CD14-positive monocyte (primary cell): ENCODE data around the gene CREB3L1. TPM values are rescaled to one million over a fixed set of nuclear protein-coding genes. Genes with fewer than 3 reads are reported as not detected.

Experiments used
- DNase-seq, 3 donors: peaks; one replicate each; pipeline ENCODE4 v3.0.0-alpha.2; 2011 to 2022
- H2AFZ ChIP-seq: 2 replicates; pipeline ENCODE4 v1.6.0; 2012; ENCODE audit warnings: mild to moderate bottlenecking, low read depth, low read length, inconsistent platforms; ENCODE audit not compliant: insufficient read depth, poor library complexity, severe bottlenecking
- H3K27ac ChIP-seq, 2 donors: 1 replicate in 1 of 2; 2 replicates in 1 of 2; pipeline ENCODE4 v1.5.1; 2012 to 2013; ENCODE audit warnings: low read length in 2 of 2, control low read depth in 1 of 2, inconsistent platforms in 1 of 2, low read depth in 1 of 2, mild to moderate bottlenecking in 1 of 2
- H3K27me3 ChIP-seq, 2 donors: one replicate each; pipeline versions ENCODE4 v1.6.0 to v1.6.1; 2011 to 2013; ENCODE audit warnings: low read length in 2 of 2; ENCODE audit not compliant: control insufficient read depth in 2 of 2, insufficient read depth in 2 of 2
- H3K36me3 ChIP-seq, 2 donors: replicated peaks in 1 of 2; 1 replicate in 1 of 2; 2 replicates in 1 of 2; pipeline versions ENCODE4 v1.5.1 to v1.6.1; 2012 to 2013; ENCODE audit warnings: low read length in 2 of 2, control low read depth in 1 of 2, inconsistent platforms in 1 of 2, mild to moderate bottlenecking in 1 of 2; ENCODE audit not compliant: insufficient read depth in 2 of 2, control insufficient read depth in 1 of 2
- H3K4me1 ChIP-seq, 2 donors: 1 replicate in 1 of 2; 2 replicates in 1 of 2; pipeline versions ENCODE4 v1.5.1 to v1.6.1; 2012 to 2013; ENCODE audit warnings: low read length in 2 of 2, control low read depth in 1 of 2, inconsistent platforms in 1 of 2, mild to moderate bottlenecking in 1 of 2, moderate library complexity in 1 of 2; ENCODE audit not compliant: insufficient read depth in 2 of 2, control insufficient read depth in 1 of 2
- H3K4me2 ChIP-seq: replicated peaks from 2 replicates; pipeline ENCODE3; 2012; ENCODE audit warnings: low read length, moderate library complexity, mild to moderate bottlenecking; ENCODE audit not compliant: poor library complexity, severe bottlenecking; ENCODE audit errors: extremely low read depth
- H3K4me3 ChIP-seq, 3 experiments: fragments of 200-600 bp in 1 of 3; sonication (generic) in 1 of 3; replicated peaks in 1 of 3; 1 replicate in 2 of 3; 2 replicates in 1 of 3; pipeline ENCODE4 v1.5.1; 2011 to 2013; ENCODE audit warnings: low read length in 3 of 3, mild to moderate bottlenecking in 3 of 3, control low read depth in 2 of 3, low read depth in 2 of 3, inconsistent platforms in 1 of 3, moderate library complexity in 1 of 3
- H3K79me2 ChIP-seq: 2 replicates; pipeline ENCODE4 v1.6.0; 2012; ENCODE audit warnings: mild to moderate bottlenecking, control low read depth, inconsistent platforms, low read length, moderate library complexity; ENCODE audit not compliant: insufficient read depth
- H3K9ac ChIP-seq: 2 replicates; pipeline ENCODE4 v1.6.0; 2017; ENCODE audit warnings: low read length, mild to moderate bottlenecking; ENCODE audit not compliant: insufficient read depth, poor library complexity, severe bottlenecking
- H3K9me3 ChIP-seq, 2 donors: replicated peaks in 1 of 2; 1 replicate in 1 of 2; 2 replicates in 1 of 2; pipeline versions ENCODE4 v1.5.1 to v1.6.1; 2012 to 2013; ENCODE audit warnings: low read length in 2 of 2, control low read depth in 1 of 2; ENCODE audit not compliant: control insufficient read depth in 1 of 2, insufficient read depth in 1 of 2
- H4K20me1 ChIP-seq: 2 replicates; pipeline ENCODE4 v1.6.0; 2012; ENCODE audit warnings: mild to moderate bottlenecking, low read length, control low read depth, moderate library complexity; ENCODE audit not compliant: insufficient read depth
- H3K27ac Mint-ChIP-seq, 7 donors: one replicate each; pipeline ENCODE4 v1.8.0; 2020; ENCODE audit warnings: mild to moderate bottlenecking in 7 of 7, mixed read lengths in 7 of 7, moderate library complexity in 6 of 7, inconsistent platforms in 2 of 7
- H3K27me3 Mint-ChIP-seq, 3 donors: one replicate each; pipeline ENCODE4 v1.8.0; 2021 to 2022; ENCODE audit warnings: low read depth in 3 of 3, mild to moderate bottlenecking in 3 of 3, mixed read lengths in 3 of 3, moderate library complexity in 3 of 3, inconsistent platforms in 1 of 3
- H3K36me3 Mint-ChIP-seq, 2 donors: one replicate each; pipeline ENCODE4 v1.8.0; 2020; ENCODE audit warnings: mixed read lengths in 2 of 2, inconsistent platforms in 1 of 2, mild to moderate bottlenecking in 1 of 2
- H3K4me1 Mint-ChIP-seq: one replicate; pipeline ENCODE4 v1.8.0; 2020; ENCODE audit warnings: mild to moderate bottlenecking, mixed read lengths
- H3K4me3 Mint-ChIP-seq, 2 donors: one replicate each; pipeline ENCODE4 v1.8.0; 2020; ENCODE audit warnings: mild to moderate bottlenecking in 2 of 2, mixed read lengths in 2 of 2, moderate library complexity in 1 of 2
- H3K9me3 Mint-ChIP-seq, 7 donors: one replicate each; pipeline ENCODE4 v1.8.0; 2020 to 2022; ENCODE audit warnings: mixed read lengths in 7 of 7, mild to moderate bottlenecking in 6 of 7, moderate library complexity in 6 of 7, inconsistent platforms in 2 of 7
- CTCF ChIP-seq: fragments of 200-600 bp; IDR thresholded peaks from one replicate; pipeline ENCODE4 v1.8.0; 2022; ENCODE audit warnings: antibody characterized with exemption, mild to moderate bottlenecking
- WGBS: methylation state at CpG from one replicate; pipeline ENCODE4 v1.1.5; 2013; ENCODE audit warnings: missing lambda C conversion rate; ENCODE audit not compliant: insufficient coverage; 5-methylcytosine and 5-hydroxymethylcytosine counted together
- intact Hi-C, 2 donors: fragments of 100-400 bp; cut with micrococcal nuclease; formaldehyde crosslinking; loops; one replicate each; pipeline versions ENCODE4 v1.15.0 to v1.15.1; 2023
- polyA plus RNA-seq, 3 donors: library from polyadenylated mRNA; depleted of rRNA in 1 of 3; unstranded in 2 of 3; stranded (reverse) in 1 of 3; fragments of 300-500 nt in 2 of 3; fragments of >200 nt in 1 of 3; fragmentation: Illumina TruSeq in 2 of 3; gene quantifications; 1 replicate in 2 of 3; 2 replicates in 1 of 3; pipeline ENCODE4 v1.2.3, GENCODE V29; 2012 to 2021

Gene CREB3L1
- polyA plus RNA-seq, 3 donors = not detected

- Mint-ChIP-seq H3K27ac (peak overlapping the region; percentile 78 to 98 (median 95)), H3K4me1 (peaks cover 53% of the 10 kb centered on the region), H3K27me3 (peaks cover 1 to 5% (median 3%) of the 10 kb centered on the region in 3 donors), H3K9me3 (no peaks in the 10 kb centered on the region), H3K4me3 (no peak overlapping the region), H3K36me3 (peaks cover 33 to 63% of the 10 kb centered on the region in 2 donors)
- H3K4me1 ChIP-seq = peaks cover 45 to 65% of the 10 kb centered on the region in 2 donors
- no peak for DNase-seq
- peaks cover 48 to 60% of the 10 kb centered on the region in 2 donors for H3K36me3 ChIP-seq
- no peak for TF ChIP-seq CTCF
- no peaks in the 10 kb centered on the region for H3K27me3 ChIP-seq
- H3K79me2 ChIP-seq = peaks cover 98% of the 10 kb centered on the region
- WGBS = 95% methylated on average over 2 of the region's 3 CpGs
- H2AFZ ChIP-seq = no peak overlapping the region
- no peak overlapping the region for H3K4me3 ChIP-seq
- H3K4me2 ChIP-seq = no peak overlapping the region
- H3K9ac ChIP-seq = no peak overlapping the region
- H3K27ac ChIP-seq = peak overlapping the region in 1 of 2 donors; percentile 95
- no peaks in the 10 kb centered on the region for H3K9me3 ChIP-seq
- intact Hi-C loops = loop anchor here in 1 of 2 donors (5.0 kb wide), 1 partner anchor 173 kb away; no protein-coding TSS in a partner anchor
- peaks cover 99% of the 10 kb centered on the region for H4K20me1 ChIP-seq
Measured at GRCh38 chr11:46364791-46365190, 87.3 kb downstream of the CREB3L1 start.

- Histone ChIP-seq H3K27ac (peak overlapping the region in 1 of 2 donors; percentile 95), H2AFZ (no peak overlapping the region), H3K27me3 (no peaks in the 10 kb centered on the region), H3K36me3 (peaks cover 63 to 74% of the 10 kb centered on the region in 2 donors), H3K79me2 (peaks cover 96% of the 10 kb centered on the region), H3K4me2 (no peak overlapping the region), H4K20me1 (peaks cover 99% of the 10 kb centered on the region), H3K9me3 (no peaks in the 10 kb centered on the region), H3K4me1 (peaks cover 33 to 50% of the 10 kb centered on the region in 2 donors), H3K9ac (no peak overlapping the region), H3K4me3 (no peak overlapping the region)
- TF ChIP-seq CTCF = no peak
- H3K4me3 Mint-ChIP-seq = no peak overlapping the region
- no peaks in the 10 kb centered on the region for H3K9me3 Mint-ChIP-seq
- WGBS = 96% methylated on average over 16 of the region's 22 CpGs
- H3K27ac Mint-ChIP-seq = peak overlapping the region in 5 of 7 donors; percentile 24 to 98 (median 76)
- H3K36me3 Mint-ChIP-seq = peaks cover 43 to 74% of the 10 kb centered on the region in 2 donors
- no peak for DNase-seq
- peaks cover 1 to 5% (median 3%) of the 10 kb centered on the region in 3 donors for H3K27me3 Mint-ChIP-seq
- intact Hi-C loops = loop anchor here in 1 of 2 donors (2.0 to 5.0 kb wide), 2 partner anchors 13 to 171 kb away; no protein-coding TSS in a partner anchor
- H3K4me1 Mint-ChIP-seq = peaks cover 42% of the 10 kb centered on the region
Measured at GRCh38 chr11:46366260-46366659, 88.8 kb downstream of the CREB3L1 start.
